Lower leg skin (tissue), 4 donors: ENCODE results near the gene NDUFB7. TPM values are rescaled to one million over a fixed set of nuclear protein-coding genes. Genes with fewer than 3 reads are reported as not detected.

ENCODE experiments used
- DNase-seq, 2 donors: peaks; one replicate each; pipeline ENCODE4 v3.0.0-alpha.2; 2019; ENCODE audit warnings: low spot score in 2 of 2
- H3K4me3 ChIP-seq: fragments of 200-600 bp; sonication (generic); 2 replicates; pipeline ENCODE4 v1.5.1; 2017; ENCODE audit warnings: mild to moderate bottlenecking, low read depth; ENCODE audit not compliant: poor library complexity, severe bottlenecking
- POLR2A ChIP-seq, 2 donors: fragments of 450-650 bp; IDR thresholded peaks; one replicate each; pipeline ENCODE4 v1.6.1; 2016 to 2017; ENCODE audit warnings: antibody characterized with exemption in 2 of 2, mild to moderate bottlenecking in 1 of 2, moderate library complexity in 1 of 2
- WGBS, 2 donors: methylation state at CpG; one replicate each; pipeline ENCODE4 v1.1.5; 2018; 5-methylcytosine and 5-hydroxymethylcytosine counted together
- intact Hi-C: fragments of 100-400 bp; cut with DNase I; formaldehyde crosslinking; loops from one replicate; pipeline ENCODE4 v1.15.0; 2023; ENCODE audit warnings: low total_unique reads
- total RNA-seq, 4 donors: library from RNA; depleted of rRNA; stranded (reverse); fragments of >200 nt; gene quantifications; one replicate each; pipeline ENCODE4 v1.1.0, GENCODE V29; 2016
- TF ChIP-seq, protein P1 (sequence below), 3 donors: fragments of 450-650 bp; IDR thresholded peaks; one replicate each; pipeline ENCODE4 v1.5.1; 2016; ENCODE audit warnings: antibody characterized with exemption in 3 of 3, mild to moderate bottlenecking in 3 of 3, moderate library complexity in 2 of 3

NDUFB7 gene
- total RNA-seq, 4 donors from 2014 or later, result 219 to 332 (median 280) TPM

DNA sequence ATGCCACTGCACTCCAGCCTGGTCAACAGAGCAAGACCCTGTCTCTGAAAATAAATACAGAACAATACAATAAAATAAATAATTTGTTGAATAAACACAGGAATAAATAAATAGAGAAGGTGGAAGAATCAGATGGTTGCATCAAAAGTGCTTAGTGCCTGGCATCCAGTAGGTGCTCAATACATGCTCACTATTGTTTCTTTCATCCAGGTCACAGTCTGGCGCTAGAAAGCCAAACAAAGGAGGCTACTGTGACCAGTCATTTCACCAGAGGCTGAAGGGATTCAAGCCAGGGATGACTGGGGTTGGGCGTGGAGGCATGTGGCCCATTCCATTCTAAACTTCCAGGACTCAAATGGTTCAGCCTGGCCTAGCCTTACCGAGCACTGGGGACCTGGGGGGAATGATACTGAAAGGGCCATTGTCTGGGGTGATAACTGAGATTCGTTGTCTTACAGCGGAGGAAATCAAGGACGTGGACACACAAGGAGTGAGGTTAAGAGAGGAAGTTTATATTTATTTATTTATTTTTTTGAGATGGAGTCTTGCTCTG is 3.6 kb upstream of the NDUFB7 start:
- no peak for DNase-seq
- WGBS, 2 donors, result 78 to 83% methylated on average over 6 of the region's 6 CpGs
- no peak overlapping the region for H3K4me3 ChIP-seq
- intact Hi-C loops, result no loop called here
- no peak for TF ChIP-seq POLR2A (IDR thresholded peaks at IDR 0.05)
- TF ChIP-seq, protein P1, sequence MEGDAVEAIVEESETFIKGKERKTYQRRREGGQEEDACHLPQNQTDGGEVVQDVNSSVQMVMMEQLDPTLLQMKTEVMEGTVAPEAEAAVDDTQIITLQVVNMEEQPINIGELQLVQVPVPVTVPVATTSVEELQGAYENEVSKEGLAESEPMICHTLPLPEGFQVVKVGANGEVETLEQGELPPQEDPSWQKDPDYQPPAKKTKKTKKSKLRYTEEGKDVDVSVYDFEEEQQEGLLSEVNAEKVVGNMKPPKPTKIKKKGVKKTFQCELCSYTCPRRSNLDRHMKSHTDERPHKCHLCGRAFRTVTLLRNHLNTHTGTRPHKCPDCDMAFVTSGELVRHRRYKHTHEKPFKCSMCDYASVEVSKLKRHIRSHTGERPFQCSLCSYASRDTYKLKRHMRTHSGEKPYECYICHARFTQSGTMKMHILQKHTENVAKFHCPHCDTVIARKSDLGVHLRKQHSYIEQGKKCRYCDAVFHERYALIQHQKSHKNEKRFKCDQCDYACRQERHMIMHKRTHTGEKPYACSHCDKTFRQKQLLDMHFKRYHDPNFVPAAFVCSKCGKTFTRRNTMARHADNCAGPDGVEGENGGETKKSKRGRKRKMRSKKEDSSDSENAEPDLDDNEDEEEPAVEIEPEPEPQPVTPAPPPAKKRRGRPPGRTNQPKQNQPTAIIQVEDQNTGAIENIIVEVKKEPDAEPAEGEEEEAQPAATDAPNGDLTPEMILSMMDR (IDR thresholded peaks at IDR 0.05), result no peak

- no peak for DNase-seq
- 36 to 39% methylated on average over 21 to 22 of the region's 22 CpGs for WGBS, 2 donors
- peak overlapping the region; percentile 92 for H3K4me3 ChIP-seq
- TF ChIP-seq, protein P1 (IDR thresholded peaks at IDR 0.05), result no peak
- TF ChIP-seq POLR2A (IDR thresholded peaks at IDR 0.05), result no peak
- intact Hi-C loops, result no loop called here
Observed at GRCh38 chr19:14570864-14571527, 870 bp downstream of the NDUFB7 start.

DNA sequence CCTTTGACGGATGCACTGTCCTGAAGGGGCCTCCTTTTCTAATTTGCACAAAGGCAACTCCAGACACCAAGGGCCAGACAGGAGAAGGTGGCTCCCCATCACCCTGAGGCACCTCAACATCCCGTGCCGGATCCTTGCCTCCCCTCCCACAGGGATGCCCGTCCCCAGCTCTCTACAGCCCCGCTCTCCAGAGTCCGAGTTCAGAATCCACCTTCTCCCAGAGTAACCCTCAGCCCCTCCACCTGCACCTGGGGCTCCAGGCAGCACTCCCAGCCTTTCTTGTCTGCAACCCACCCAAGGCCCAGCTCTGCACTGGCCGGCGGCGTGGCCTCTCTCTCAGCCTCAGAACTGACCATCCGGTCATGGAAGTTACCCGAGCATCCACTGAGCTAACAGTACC is 4.8 kb downstream of the NDUFB7 start:
- H3K4me3 ChIP-seq, result no peak overlapping the region
- 72 to 75% methylated on average over 11 of the region's 11 CpGs for WGBS, 2 donors
- TF ChIP-seq, protein P1 (IDR thresholded peaks at IDR 0.05), result no peak
- TF ChIP-seq POLR2A (IDR thresholded peaks at IDR 0.05), result no peak
- DNase-seq, result no peak
- intact Hi-C loops, result loop anchor here (10.0 kb wide), 1 partner anchor 118 kb away; no protein-coding TSS in a partner anchor

DNA sequence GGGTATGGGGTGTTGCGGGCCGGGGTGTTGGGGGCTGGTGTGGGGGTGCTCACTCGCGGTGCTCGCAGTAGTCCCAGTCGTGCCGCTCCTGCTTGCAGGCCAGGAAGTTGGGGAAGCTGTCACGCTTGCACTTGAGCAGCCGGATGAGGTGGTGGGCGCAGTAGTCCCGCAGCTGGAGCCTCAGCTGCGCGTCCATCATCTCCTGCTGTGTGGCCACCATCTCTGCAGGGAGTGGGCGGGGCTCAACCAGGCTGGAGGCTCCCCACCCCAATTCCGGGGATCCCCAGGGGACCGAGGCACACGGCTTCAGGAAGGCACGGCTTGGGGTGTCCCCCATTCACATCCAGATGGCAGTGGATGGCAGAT is 5.2 kb downstream of the NDUFB7 start:
- intact Hi-C loops, result loop anchor here (10.0 kb wide), 1 partner anchor 118 kb away; no protein-coding TSS in a partner anchor
- TF ChIP-seq POLR2A (IDR thresholded peaks at IDR 0.05), result no peak
- TF ChIP-seq, protein P1 (IDR thresholded peaks at IDR 0.05), result no peak
- no peak overlapping the region for H3K4me3 ChIP-seq
- WGBS, 2 donors, result 40 to 60% methylated on average over 5 to 16 of the region's 18 CpGs
- no peak for DNase-seq

GRCh38 chr19:14565765-14566711 is 5.8 kb downstream of the NDUFB7 start:
- DNase-seq, result no peak
- WGBS, 2 donors, result 88 to 91% methylated on average over 28 to 31 of the region's 31 CpGs
- TF ChIP-seq, protein P1 (IDR thresholded peaks at IDR 0.05), result no peak
- TF ChIP-seq POLR2A (IDR thresholded peaks at IDR 0.05), result no peak
- no peak overlapping the region for H3K4me3 ChIP-seq
- intact Hi-C loops, result loop anchor here (10.0 kb wide), 1 partner anchor 119 kb away; no protein-coding TSS in a partner anchor
